ENCODE measurements around the gene EXOSC5. TPM values are rescaled to one million over a fixed set of nuclear protein-coding genes. Genes with fewer than 3 reads are reported as not detected.
"Not testable (repeated sequence)": the region's sequence is repeated elsewhere in the genome, so short reads cannot be mapped to it uniquely, and the experiment has no call there.

The EXOSC5 gene
- total and polyA plus RNA-seq, 12 donors, result 10.6 to 43.8 (median 13.7) TPM

- 90 to 93% methylated on average over 5 of the region's 5 CpGs for WGBS, 2 donors
These were observed 12.8 kb downstream of the EXOSC5 start for GRCh38 chr19:41384351-41384750.

GRCh38 chr19:41381536-41381935 is 15.6 kb downstream of the EXOSC5 start:
- Histone ChIP-seq H3K36me3 (peaks cover 0 to 35% (median 0%) of the 10 kb centered on the region in 9 donors), H3K4me1 (peaks cover 0 to 34% (median 2%) of the 10 kb centered on the region in 9 donors)
- DNase-seq; H3K4me3 ChIP-seq; H3K27me3 ChIP-seq; ATAC-seq; H3K9me3 ChIP-seq; intact Hi-C loops (cut with DNase I); H3K27ac ChIP-seq: not testable (repeated sequence)
- WGBS, 2 donors, result 95 to 98% methylated on average over 8 of the region's 8 CpGs

More at GRCh38 chr19:41384351-41384750, 12.8 kb downstream of the EXOSC5 start:
- no peak for DNase-seq
- Histone ChIP-seq H3K36me3 (peaks cover 0 to 62% (median 6%) of the 10 kb centered on the region in 9 donors), H3K27ac (no peak overlapping the region), H3K4me1 (peaks cover 0 to 12% (median 0%) of the 10 kb centered on the region in 9 donors), H3K9me3 (no peaks in the 10 kb centered on the region), H3K27me3 (no peaks in the 10 kb centered on the region), H3K4me3 (no peak overlapping the region)
- intact Hi-C loops (cut with DNase I), result no loop called here
- ATAC-seq, result no peak
- TF ChIP-seq CTCF (IDR thresholded peaks at IDR 0.05), result no peak

- WGBS, 2 donors, result 44 to 58% methylated on average over 9 of the region's 9 CpGs
- peak overlapping the region in 3 of 10 donors; percentile 24 to 40 (median 30) for H3K27ac ChIP-seq
- H3K9me3 ChIP-seq, result no peaks in the 10 kb centered on the region
- peaks cover 0 to 51% (median 27%) of the 10 kb centered on the region in 9 donors for H3K4me1 ChIP-seq
- DNase-seq (no peak), ATAC-seq (peak in 1 of 8 donors; percentile 10)
- no peak overlapping the region for H3K4me3 ChIP-seq
- no peaks in the 10 kb centered on the region for H3K27me3 ChIP-seq
- intact Hi-C loops (cut with DNase I), result no loop called here
- peaks cover 0 to 15% (median 0%) of the 10 kb centered on the region in 9 donors for H3K36me3 ChIP-seq
- TF ChIP-seq CTCF (IDR thresholded peaks at IDR 0.05), result peak in 1 of 9 donors; percentile 34
These were observed 19.0 kb downstream of the EXOSC5 start for GRCh38 chr19:41377977-41378709.

- 76 to 78% methylated on average over 8 of the region's 8 CpGs for WGBS, 2 donors
- TF ChIP-seq CTCF (IDR thresholded peaks at IDR 0.05), result no peak
- ATAC-seq (peak in 3 of 8 donors; percentile 15 to 18 (median 15)), DNase-seq (no peak)
- Histone ChIP-seq H3K36me3 (peaks cover 0 to 7% (median 0%) of the 10 kb centered on the region in 9 donors), H3K9me3 (no peaks in the 10 kb centered on the region), H3K27me3 (no peaks in the 10 kb centered on the region), H3K4me1 (peaks cover 0 to 51% (median 27%) of the 10 kb centered on the region in 9 donors), H3K27ac (peak overlapping the region; percentile 41 to 88 (median 66)), H3K4me3 (peak overlapping the region in 9 of 10 donors; percentile 44 to 77 (median 55))
- intact Hi-C loops (cut with DNase I), result no loop called here
These were observed 20.2 kb downstream of the EXOSC5 start for GRCh38 chr19:41376998-41377365.
